Psoas muscle (tissue), 8 donors: ENCODE results near the gene ITPR2. TPM values are rescaled to one million over a fixed set of nuclear protein-coding genes. Genes with fewer than 3 reads are reported as not detected.

ENCODE experiments used
- ATAC-seq, 4 donors: fragments of 200-7000 bp; cut with Tn5 transposase; one replicate each; pipeline ENCODE4 v1.9.1; 2020; ENCODE audit warnings: moderate library complexity in 3 of 4, mild to moderate bottlenecking in 2 of 4
- DNase-seq, 2 donors: peaks; one replicate each; pipeline ENCODE4 v3.0.0-alpha.2; 2020
- H3K27ac ChIP-seq: fragments of 200-600 bp; one replicate; pipeline ENCODE4 v1.8.0; 2022
- H3K27me3 ChIP-seq, 3 donors: fragments of 200-600 bp in 1 of 3; one replicate each; pipeline versions ENCODE4 v1.6.1 to v1.8.0; 2013 to 2022; ENCODE audit warnings: low read length in 2 of 3, mild to moderate bottlenecking in 2 of 3, moderate library complexity in 1 of 3; ENCODE audit not compliant: insufficient read depth in 3 of 3
- H3K36me3 ChIP-seq, 2 donors: fragments of 200-600 bp in 1 of 2; one replicate each; pipeline versions ENCODE4 v1.6.1 to v1.8.0; 2013 to 2022; ENCODE audit warnings: low read depth in 1 of 2, mild to moderate bottlenecking in 1 of 2, moderate library complexity in 1 of 2; ENCODE audit not compliant: insufficient read depth in 1 of 2
- H3K4me1 ChIP-seq: fragments of 200-600 bp; one replicate; pipeline ENCODE4 v1.8.0; 2022
- H3K4me3 ChIP-seq: fragments of 200-600 bp; one replicate; pipeline ENCODE4 v1.8.0; 2022; ENCODE audit warnings: mild to moderate bottlenecking
- H3K9me3 ChIP-seq: fragments of 200-600 bp; one replicate; pipeline ENCODE4 v1.8.0; 2022
- WGBS, 3 donors: extraction: QIAGEN DNeasy Blood & Tissue Kit; methylation state at CpG; one replicate each; pipeline versions ENCODE4 v1.1.6 to v1.1.7; 2013; 5-methylcytosine and 5-hydroxymethylcytosine counted together
- intact Hi-C, 2 donors: fragments of 100-400 bp; cut with DNase I; formaldehyde crosslinking; loops; one replicate each; pipeline versions ENCODE4 v1.11.0 to v1.14.2; 2022
- polyA plus RNA-seq, 3 donors: library from polyadenylated mRNA; stranded (reverse); fragments of 200-250 nt; gene quantifications; one replicate each; pipeline ENCODE4 v1.2.3, GENCODE V29; 2013
- total RNA-seq, 4 donors: library from RNA; stranded (reverse); fragmentation: NEBNext Ultra II Directional in 2 of 4; extraction: Animal tissue kit (Norgen Biotek cat#: 25700) in 2 of 4; gene quantifications; one replicate each; pipeline versions ENCODE4 v1.2.1 to v1.2.4, GENCODE V29; 2021 to 2023
- TF ChIP-seq, protein P1 (sequence below): fragments of 200-600 bp; IDR thresholded peaks from one replicate; pipeline ENCODE4 v1.8.0; 2022; ENCODE audit warnings: antibody characterized with exemption
- donor health status: healthy with polysubstance abuse.
- donor health status: DM: no; HTN: no; CAD: no; lungs with moderate emphysema.
- donor health status: Bipolar disorder and iron deficiency.
- donor health status: healthy.
- donor health status: DM: yes; HTN: yes; CAD: no.
- donor health status: DM: no; HTN: no; CAD: no.
- donor health status: DM: no; HTN: no; CAD: no.
- donor health status: DM: yes; HTN: yes; CAD: no.

The ITPR2 gene
- total and polyA plus RNA-seq, 7 donors: 0.86 to 10.3 (median 6.1) TPM

DNA sequence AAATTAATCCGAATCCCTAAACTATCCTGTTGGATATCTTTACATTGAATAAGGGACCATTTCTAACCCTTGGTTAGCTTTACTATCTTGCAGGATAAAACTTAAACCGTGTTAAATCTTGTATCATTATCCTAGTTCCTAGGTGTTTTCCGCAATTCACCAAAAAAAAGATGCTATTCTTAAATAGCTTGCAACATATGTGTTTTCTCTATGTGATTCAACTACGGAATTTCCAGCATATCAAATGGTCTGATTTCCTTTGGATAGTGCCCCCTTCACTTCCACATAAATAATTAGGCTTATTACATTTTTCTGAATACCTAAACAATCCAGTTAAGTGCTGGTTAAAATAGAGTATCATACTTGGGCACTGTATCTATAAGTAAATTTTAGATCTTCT, 130.3 kb downstream of the ITPR2 start:
- intact Hi-C loops: loop anchor here in 1 of 2 donors (10.0 kb wide), 2 partner anchors 608 to 1488 kb away; no protein-coding TSS in a partner anchor
- TF ChIP-seq, protein P1, sequence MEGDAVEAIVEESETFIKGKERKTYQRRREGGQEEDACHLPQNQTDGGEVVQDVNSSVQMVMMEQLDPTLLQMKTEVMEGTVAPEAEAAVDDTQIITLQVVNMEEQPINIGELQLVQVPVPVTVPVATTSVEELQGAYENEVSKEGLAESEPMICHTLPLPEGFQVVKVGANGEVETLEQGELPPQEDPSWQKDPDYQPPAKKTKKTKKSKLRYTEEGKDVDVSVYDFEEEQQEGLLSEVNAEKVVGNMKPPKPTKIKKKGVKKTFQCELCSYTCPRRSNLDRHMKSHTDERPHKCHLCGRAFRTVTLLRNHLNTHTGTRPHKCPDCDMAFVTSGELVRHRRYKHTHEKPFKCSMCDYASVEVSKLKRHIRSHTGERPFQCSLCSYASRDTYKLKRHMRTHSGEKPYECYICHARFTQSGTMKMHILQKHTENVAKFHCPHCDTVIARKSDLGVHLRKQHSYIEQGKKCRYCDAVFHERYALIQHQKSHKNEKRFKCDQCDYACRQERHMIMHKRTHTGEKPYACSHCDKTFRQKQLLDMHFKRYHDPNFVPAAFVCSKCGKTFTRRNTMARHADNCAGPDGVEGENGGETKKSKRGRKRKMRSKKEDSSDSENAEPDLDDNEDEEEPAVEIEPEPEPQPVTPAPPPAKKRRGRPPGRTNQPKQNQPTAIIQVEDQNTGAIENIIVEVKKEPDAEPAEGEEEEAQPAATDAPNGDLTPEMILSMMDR: no peak
- no peak for ATAC-seq
- 91 to 93% (median 91%) methylated on average over 4 of the region's 4 CpGs for WGBS, 3 donors
- H3K27me3 ChIP-seq: no peaks in the 10 kb centered on the region
- H3K36me3 ChIP-seq: no peaks in the 10 kb centered on the region
- no peak for DNase-seq
- peaks cover 7% of the 10 kb centered on the region for H3K4me1 ChIP-seq
- no peak overlapping the region for H3K27ac ChIP-seq
- H3K9me3 ChIP-seq: no peaks in the 10 kb centered on the region
- H3K4me3 ChIP-seq: no peak overlapping the region

DNA sequence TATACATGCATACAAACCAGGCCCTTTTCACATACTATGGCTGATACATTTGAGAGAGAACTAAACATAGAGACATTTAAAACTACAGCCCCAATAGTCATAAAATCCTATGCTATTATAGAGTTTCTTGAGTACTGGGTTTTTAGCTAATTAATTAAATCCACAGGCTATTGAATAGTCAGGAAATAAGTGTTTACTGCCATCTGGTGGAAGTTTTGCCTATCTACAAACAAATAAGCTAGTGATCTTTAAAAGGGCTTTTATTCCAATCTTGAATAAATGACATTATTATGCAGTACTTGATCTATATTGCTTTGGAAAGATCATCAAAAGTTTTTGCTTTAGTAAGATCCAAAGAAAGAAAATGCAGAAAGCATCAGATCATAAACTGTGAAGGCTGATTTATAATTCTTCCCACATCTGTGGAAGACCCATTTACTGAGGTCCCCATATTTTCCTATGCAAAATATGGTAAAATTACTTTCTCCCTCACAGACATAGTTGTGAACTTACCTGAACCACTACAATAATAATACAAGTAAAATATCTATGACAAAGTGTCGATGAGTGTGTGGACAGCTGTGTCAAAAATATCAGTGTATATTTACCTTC, 131.3 kb downstream of the ITPR2 start:
- Histone ChIP-seq H3K9me3 (no peaks in the 10 kb centered on the region), H3K27me3 (no peaks in the 10 kb centered on the region), H3K27ac (no peak overlapping the region), H3K36me3 (no peaks in the 10 kb centered on the region), H3K4me1 (peaks cover 7% of the 10 kb centered on the region), H3K4me3 (no peak overlapping the region)
- WGBS, 3 donors: 92 to 97% (median 94%) methylated on average over 1 of the region's 1 CpG
- ATAC-seq: no peak
- intact Hi-C loops: loop anchor here in 1 of 2 donors (10.0 kb wide), 2 partner anchors 607 to 1487 kb away; no protein-coding TSS in a partner anchor
- no peak for DNase-seq
- TF ChIP-seq, protein P1: peak; percentile 65

DNA sequence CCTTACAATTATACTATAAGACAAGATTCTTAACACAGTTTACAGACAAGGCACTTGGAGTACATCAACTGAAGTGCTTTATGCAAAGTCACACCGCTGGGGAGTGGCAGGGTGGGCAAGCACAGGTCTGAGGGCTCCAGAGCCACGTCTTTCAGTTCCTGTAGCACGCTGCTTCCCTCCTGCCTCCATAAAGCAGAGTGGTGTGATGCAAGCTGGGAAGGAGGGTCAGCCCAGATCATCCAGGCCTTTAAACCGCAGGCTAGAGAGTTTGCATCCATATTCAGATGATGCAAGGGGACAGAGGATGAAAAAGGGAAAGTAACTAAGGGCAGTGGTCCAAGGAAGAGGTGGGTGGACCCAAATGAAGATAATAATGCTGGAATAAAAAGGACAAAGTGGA, 132.6 kb downstream of the ITPR2 start:
- Histone ChIP-seq H3K27ac (no peak overlapping the region), H3K27me3 (no peaks in the 10 kb centered on the region), H3K36me3 (peaks cover 0 to 6% of the 10 kb centered on the region in 2 donors), H3K4me1 (peaks cover 7% of the 10 kb centered on the region), H3K4me3 (no peak overlapping the region), H3K9me3 (no peaks in the 10 kb centered on the region)
- no peak for ATAC-seq
- TF ChIP-seq, protein P1: no peak
- DNase-seq: no peak
- intact Hi-C loops: loop anchor here in 1 of 2 donors (10.0 kb wide), 2 partner anchors 606 to 1486 kb away; no protein-coding TSS in a partner anchor
- 85 to 87% (median 85%) methylated on average over 4 of the region's 4 CpGs for WGBS, 3 donors

DNA sequence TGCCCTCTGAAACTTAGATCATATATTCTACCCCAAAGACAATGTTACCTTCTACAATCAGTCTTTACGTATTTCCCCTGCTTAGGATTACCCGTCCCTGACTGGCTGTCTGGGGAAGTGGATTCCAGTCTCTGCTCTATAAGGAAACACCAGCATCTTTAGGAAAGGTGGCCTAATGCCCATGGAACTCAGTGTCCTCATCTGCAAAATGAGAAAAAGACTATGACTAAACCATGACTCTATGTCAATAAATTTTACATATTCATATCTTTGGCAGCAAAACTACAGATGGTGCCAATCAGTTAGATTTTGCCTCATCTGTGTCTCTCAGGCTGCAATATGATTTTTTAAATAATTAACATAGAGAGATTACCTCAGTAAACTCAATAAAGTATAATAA, 133.8 kb downstream of the ITPR2 start:
- TF ChIP-seq, protein P1: no peak
- no peak for ATAC-seq
- 91 to 100% (median 96%) methylated on average over 2 of the region's 2 CpGs for WGBS, 3 donors
- H3K27me3 ChIP-seq: no peaks in the 10 kb centered on the region
- no peak for DNase-seq
- no peak overlapping the region for H3K4me3 ChIP-seq
- peaks cover 0 to 16% of the 10 kb centered on the region in 2 donors for H3K36me3 ChIP-seq
- H3K27ac ChIP-seq: no peak overlapping the region
- intact Hi-C loops: no loop called here
- H3K4me1 ChIP-seq: no peaks in the 10 kb centered on the region
- no peaks in the 10 kb centered on the region for H3K9me3 ChIP-seq

DNA sequence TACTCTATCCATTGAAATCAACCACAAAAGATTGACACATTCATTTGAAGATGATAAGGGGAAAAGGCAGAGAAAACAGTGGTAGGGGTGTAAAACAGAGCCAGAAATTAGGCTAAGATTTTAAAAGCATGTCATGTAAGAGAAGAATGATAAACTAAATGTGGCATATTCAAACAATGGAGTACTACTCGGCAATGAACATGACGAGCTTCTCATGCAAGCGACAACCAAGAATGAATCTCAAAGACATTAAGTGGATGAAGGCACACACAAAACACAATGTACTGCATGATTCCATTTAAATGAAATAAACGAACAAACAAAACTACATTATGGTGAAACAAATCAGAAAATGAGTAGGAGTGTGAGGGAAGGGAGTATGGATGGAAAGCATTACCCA, 134.8 kb downstream of the ITPR2 start:
- Histone ChIP-seq H3K27me3 (no peaks in the 10 kb centered on the region), H3K4me1 (no peaks in the 10 kb centered on the region), H3K9me3 (no peaks in the 10 kb centered on the region), H3K4me3 (no peak overlapping the region), H3K36me3 (peaks cover 0 to 24% of the 10 kb centered on the region in 2 donors), H3K27ac (no peak overlapping the region)
- TF ChIP-seq, protein P1: no peak
- no peak for DNase-seq
- intact Hi-C loops: no loop called here
- ATAC-seq: no peak
- 97 to 99% (median 97%) methylated on average over 4 of the region's 4 CpGs for WGBS, 3 donors
